Neutrophil (primary cell): ENCODE results near the gene S1PR4.
"Not testable (repeated sequence)": the region's sequence is repeated elsewhere in the genome, so short reads cannot be mapped to it uniquely, and the experiment has no call there.

Source experiments
- H3K27ac ChIP-seq: fragments of 200-600 bp; sonication (generic); 2 replicates; pipeline ENCODE4 v1.5.1; 2016; ENCODE audit warnings: mild to moderate bottlenecking, moderate library complexity
- H3K27me3 ChIP-seq: fragments of 200-600 bp; sonication (generic); 2 replicates; pipeline ENCODE4 v1.6.0; 2016; ENCODE audit warnings: mild to moderate bottlenecking
- H3K36me3 ChIP-seq: fragments of 200-600 bp; sonication (generic); 2 replicates; pipeline ENCODE4 v1.5.1; 2017
- H3K4me1 ChIP-seq, 2 experiments: fragments of 200-600 bp in 1 of 2; sonication (generic) in 1 of 2; 1 replicate in 1 of 2; 2 replicates in 1 of 2; pipeline versions ENCODE4 v1.5.1 to v1.6.1; 2013 to 2016; ENCODE audit warnings: low read depth in 1 of 2, low read length in 1 of 2, mild to moderate bottlenecking in 1 of 2, moderate library complexity in 1 of 2; ENCODE audit not compliant: control insufficient read depth in 1 of 2, insufficient read depth in 1 of 2
- H3K4me3 ChIP-seq, 2 experiments: fragments of 200-600 bp in 1 of 2; sonication (generic) in 1 of 2; 1 replicate in 1 of 2; 2 replicates in 1 of 2; pipeline ENCODE4 v1.5.1; 2013 to 2016; ENCODE audit warnings: low read depth in 1 of 2, low read length in 1 of 2, mild to moderate bottlenecking in 1 of 2, moderate library complexity in 1 of 2
- H3K9me3 ChIP-seq: fragments of 200-600 bp; sonication (generic); 2 replicates; pipeline ENCODE4 v1.5.1; 2016
- CTCF ChIP-seq: fragments of 200-600 bp; sonication (generic); IDR thresholded peaks from 2 replicates; pipeline ENCODE4 v1.5.1; 2016; ENCODE audit warnings: antibody characterized with exemption

S1PR4 gene

DNA sequence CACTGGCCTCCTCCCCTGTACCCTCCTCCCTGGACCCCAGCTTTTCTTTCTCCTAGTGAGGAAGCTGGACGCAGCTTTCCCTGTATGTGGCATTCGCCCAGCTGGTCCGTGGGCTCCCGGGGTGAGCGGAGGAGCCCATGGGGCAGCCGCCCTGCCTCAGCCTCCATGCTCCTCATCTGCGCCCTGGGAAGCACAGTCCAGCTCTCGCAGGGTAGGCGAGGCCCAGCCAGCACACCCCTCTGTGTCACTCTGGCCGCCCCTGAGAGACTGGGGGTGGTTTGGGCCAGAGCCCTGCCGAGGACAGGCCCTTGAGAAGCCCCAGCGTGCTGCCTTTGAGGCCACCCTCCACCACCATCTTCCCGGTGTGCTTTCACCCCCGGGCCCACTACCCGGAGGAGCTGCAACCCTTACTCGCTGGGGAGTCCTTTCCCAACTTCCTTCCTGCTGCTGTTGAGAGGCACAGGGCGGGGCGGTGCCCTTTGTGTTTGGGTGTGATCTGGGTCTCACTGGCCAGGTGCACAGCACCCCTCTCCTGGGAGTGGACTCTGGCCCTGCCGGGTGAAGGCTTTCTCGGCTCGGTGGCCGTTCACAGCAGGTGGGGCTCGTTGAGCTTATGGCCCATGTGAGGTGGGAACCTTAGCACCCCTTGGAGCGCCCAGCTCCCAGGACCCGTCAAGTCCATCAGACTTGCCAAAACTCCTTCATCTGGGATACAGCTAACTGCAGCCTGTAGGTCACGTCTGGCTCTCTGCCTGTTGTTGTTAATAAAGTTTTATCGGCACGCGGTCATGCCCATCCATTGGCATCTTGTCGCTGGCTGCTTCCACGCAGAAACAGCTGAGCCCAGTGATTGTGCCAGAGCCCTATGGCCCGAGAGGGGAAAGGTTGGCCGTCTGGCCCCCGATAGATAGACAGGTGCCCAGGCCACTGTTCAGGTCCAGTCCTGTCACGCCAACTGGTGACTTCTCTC, 10.3 kb downstream of the S1PR4 start:
- Histone ChIP-seq H3K4me1 (peaks cover 82 to 87% of the 10 kb centered on the region in 2 experiments), H3K27me3 (no peaks in the 10 kb centered on the region), H3K27ac (peak overlapping the region; percentile 94), H3K9me3 (no peaks in the 10 kb centered on the region), H3K4me3 (peak overlapping the region; percentile 72 to 96), H3K36me3 (peaks cover 13% of the 10 kb centered on the region)
- no peak for TF ChIP-seq CTCF

- TF ChIP-seq CTCF, result no peak
- peak overlapping the region; percentile 94 for H3K27ac ChIP-seq
- H3K36me3 ChIP-seq, result peaks cover 3% of the 10 kb centered on the region
- H3K9me3 ChIP-seq, result no peaks in the 10 kb centered on the region
- H3K27me3 ChIP-seq, result no peaks in the 10 kb centered on the region
- H3K4me1 ChIP-seq, result peaks cover 72 to 77% of the 10 kb centered on the region in 2 experiments
- H3K4me3 ChIP-seq, result peak overlapping the region; percentile 72 to 96
Observed at GRCh38 chr19:3189702-3190469, 11.3 kb downstream of the S1PR4 start.

GRCh38 chr19:3190470-3190770, 11.9 kb downstream of the S1PR4 start:
- H3K27me3 ChIP-seq, result no peaks in the 10 kb centered on the region
- H3K4me1 ChIP-seq, result peaks cover 67 to 73% of the 10 kb centered on the region in 2 experiments
- H3K27ac ChIP-seq, result peak overlapping the region; percentile 94
- TF ChIP-seq CTCF, result no peak
- H3K4me3 ChIP-seq, result no peak overlapping the region
- no peaks in the 10 kb centered on the region for H3K36me3 ChIP-seq
- no peaks in the 10 kb centered on the region for H3K9me3 ChIP-seq

DNA sequence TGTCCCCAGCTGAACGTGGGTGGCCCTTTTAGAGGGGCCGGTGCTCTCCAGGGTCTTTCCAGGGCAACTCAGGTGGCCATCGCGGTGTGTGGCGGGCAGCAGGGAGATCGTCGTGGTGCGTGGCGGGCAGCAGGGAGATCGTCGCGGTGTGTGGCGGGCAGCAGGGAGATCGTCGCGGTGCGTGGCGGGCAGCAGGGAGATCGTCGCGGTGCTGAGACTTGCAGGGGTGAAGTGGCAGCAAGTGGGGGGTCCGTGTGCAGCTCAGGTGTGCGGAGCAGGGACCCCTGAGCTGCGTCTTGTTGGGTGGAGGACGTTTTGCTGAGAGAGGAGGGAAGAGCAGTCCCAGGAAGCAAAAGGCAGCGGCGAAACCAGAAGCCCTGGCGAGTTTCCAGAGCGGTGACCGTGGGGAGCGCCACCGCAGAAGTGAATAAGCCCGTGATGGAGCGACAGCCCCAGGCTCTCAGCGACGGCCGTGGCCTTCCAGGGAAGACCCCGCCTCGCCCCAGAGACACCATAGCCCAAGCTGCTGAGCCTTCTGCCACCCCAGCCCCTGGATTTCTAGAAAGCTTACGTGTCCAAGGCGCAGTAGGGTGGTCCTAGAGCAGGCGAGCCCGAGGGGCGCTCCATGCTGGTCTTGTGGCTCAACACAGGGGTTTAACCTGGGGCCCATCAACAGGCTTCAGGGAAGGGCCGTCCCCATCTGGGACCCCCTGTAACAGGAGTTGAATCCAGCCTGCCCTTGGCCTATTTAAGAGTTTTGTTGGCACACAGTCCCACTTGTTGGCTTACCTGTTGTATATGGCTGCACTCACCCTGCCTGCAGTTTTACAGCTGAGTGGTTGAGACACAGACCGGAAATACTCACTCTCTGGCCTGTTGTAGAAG, 12.6 kb downstream of the S1PR4 start:
- H3K9me3 ChIP-seq, result no peaks in the 10 kb centered on the region
- H3K36me3 ChIP-seq, result peaks cover 3% of the 10 kb centered on the region
- no peaks in the 10 kb centered on the region for H3K27me3 ChIP-seq
- H3K4me3 ChIP-seq, result peak overlapping the region in 1 of 2 experiments; percentile 18
- H3K4me1 ChIP-seq, result peaks cover 64 to 70% of the 10 kb centered on the region in 2 experiments
- H3K27ac ChIP-seq, result peak overlapping the region; percentile 94
- no peak for TF ChIP-seq CTCF

DNA sequence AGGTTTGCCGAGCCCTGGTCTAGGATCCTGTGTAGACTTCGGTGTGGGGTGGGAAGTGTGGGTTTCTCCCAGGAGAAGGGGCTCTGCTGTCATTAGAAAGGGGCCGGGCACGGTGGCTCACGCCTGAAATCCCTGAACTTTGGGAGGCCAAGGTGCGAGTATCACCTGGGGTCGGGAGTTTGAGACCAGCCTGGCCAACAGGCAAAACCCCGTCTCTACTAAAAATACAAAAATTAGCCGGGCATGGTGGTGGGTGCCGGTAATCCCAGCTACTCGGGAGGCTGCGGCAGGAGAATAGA, 13.2 kb downstream of the S1PR4 start:
- H3K27ac ChIP-seq, result peak overlapping the region; percentile 94
- H3K4me3 ChIP-seq, result peak overlapping the region in 1 of 2 experiments; percentile 18
- not testable (repeated sequence) for H3K36me3 ChIP-seq, H3K9me3 ChIP-seq, H3K27me3 ChIP-seq
- peaks cover 58 to 65% of the 10 kb centered on the region in 2 experiments for H3K4me1 ChIP-seq
